Small intestine (tissue), 7 donors: ENCODE results near the gene CRYBG1. TPM values are rescaled to one million over a fixed set of nuclear protein-coding genes. Genes with fewer than 3 reads are reported as not detected.

ENCODE experiments used
- DNase-seq, 2 donors: peaks; one replicate each; pipeline versions ENCODE4 v3.0.0 to v3.0.0-alpha.2; 2013
- FAIRE-seq: peaks from 2 replicates; lab custom pipeline; 2012; peaks lifted over from hg19 to GRCh38; lab: Jason Lieb, UNC
- H3K27ac ChIP-seq, 3 donors: one replicate each; pipeline ENCODE4 v1.5.1; 2013; ENCODE audit warnings: low read length in 2 of 3, mild to moderate bottlenecking in 2 of 3, control low read depth in 1 of 3, inconsistent platforms in 1 of 3, low read depth in 1 of 3, moderate library complexity in 1 of 3
- H3K27me3 ChIP-seq, 3 donors: one replicate each; pipeline ENCODE4 v1.6.1; 2013; ENCODE audit warnings: low read length in 3 of 3, inconsistent platforms in 1 of 3; ENCODE audit not compliant: control insufficient read depth in 3 of 3, insufficient read depth in 3 of 3
- H3K36me3 ChIP-seq, 3 donors: one replicate each; pipeline ENCODE4 v1.6.1; 2013; ENCODE audit warnings: low read length in 3 of 3, inconsistent platforms in 1 of 3, low read depth in 1 of 3, mild to moderate bottlenecking in 1 of 3, moderate library complexity in 1 of 3; ENCODE audit not compliant: control insufficient read depth in 3 of 3, insufficient read depth in 2 of 3
- H3K4me1 ChIP-seq, 3 donors: one replicate each; pipeline ENCODE4 v1.6.1; 2013; ENCODE audit warnings: low read length in 2 of 3, inconsistent platforms in 1 of 3, low read depth in 1 of 3, mild to moderate bottlenecking in 1 of 3, moderate library complexity in 1 of 3; ENCODE audit not compliant: control insufficient read depth in 3 of 3, insufficient read depth in 2 of 3
- H3K4me3 ChIP-seq, 3 donors: one replicate each; pipeline ENCODE4 v1.5.1; 2013; ENCODE audit warnings: low read length in 3 of 3, control low read depth in 1 of 3, inconsistent platforms in 1 of 3, low read depth in 1 of 3, mild to moderate bottlenecking in 1 of 3, moderate library complexity in 1 of 3
- H3K9me3 ChIP-seq, 2 donors: one replicate each; pipeline ENCODE4 v1.6.1; 2013; ENCODE audit warnings: low read depth in 1 of 2, low read length in 1 of 2; ENCODE audit not compliant: control insufficient read depth in 2 of 2, insufficient read depth in 1 of 2
- WGBS, 3 donors: extraction: QIAGEN DNeasy Blood & Tissue Kit; methylation state at CpG; one replicate each; pipeline ENCODE4 v1.1.7; 2013; 5-methylcytosine and 5-hydroxymethylcytosine counted together
- polyA plus RNA-seq, 4 donors: library from polyadenylated mRNA; stranded (reverse) in 3 of 4; unstranded in 1 of 4; fragments of 200-250 nt in 3 of 4; fragments of 120-200 nt in 1 of 4; gene quantifications; one replicate each; pipeline versions ENCODE4 v1.2.1 to v1.2.3, GENCODE V29; 2013
- donor health status: healthy with polysubstance abuse.
- donor health status: control.
- donor health status: control.
- donor health status: Bipolar disorder and iron deficiency.
- donor health status: healthy.

The CRYBG1 gene
- polyA plus RNA-seq, 4 donors = 13.2 to 33.9 (median 23.6) TPM

GRCh38 chr6:106474466-106474865, 113.9 kb downstream of the CRYBG1 start:
- H3K27ac ChIP-seq = no peak overlapping the region
- no peaks in the 10 kb centered on the region for H3K4me1 ChIP-seq
- DNase-seq (no peak), FAIRE-seq (no peak)
- 93 to 96% (median 95%) methylated on average over 5 of the region's 5 CpGs for WGBS, 3 donors
- H3K4me3 ChIP-seq = no peak overlapping the region
- no peaks in the 10 kb centered on the region for H3K9me3 ChIP-seq
- no peaks in the 10 kb centered on the region for H3K27me3 ChIP-seq
- no peaks in the 10 kb centered on the region for H3K36me3 ChIP-seq

GRCh38 chr6:106475284-106475683, 114.8 kb downstream of the CRYBG1 start:
- H3K27ac ChIP-seq = no peak overlapping the region
- no peak overlapping the region for H3K4me3 ChIP-seq
- FAIRE-seq (no peak), DNase-seq (no peak)
- H3K36me3 ChIP-seq = no peaks in the 10 kb centered on the region
- no peaks in the 10 kb centered on the region for H3K9me3 ChIP-seq
- 66 to 85% (median 83%) methylated on average over 6 of the region's 6 CpGs for WGBS, 3 donors
- no peaks in the 10 kb centered on the region for H3K4me1 ChIP-seq
- no peaks in the 10 kb centered on the region for H3K27me3 ChIP-seq

- DNase-seq = no peak
Observed at GRCh38 chr6:106476331-106477105, 116.0 kb downstream of the CRYBG1 start.

GRCh38 chr6:106477146-106477545, 116.6 kb downstream of the CRYBG1 start:
- Histone ChIP-seq H3K9me3 (no peaks in the 10 kb centered on the region), H3K27me3 (no peaks in the 10 kb centered on the region), H3K36me3 (no peaks in the 10 kb centered on the region), H3K27ac (no peak overlapping the region), H3K4me3 (no peak overlapping the region), H3K4me1 (no peaks in the 10 kb centered on the region)
- no peak for FAIRE-seq
- 54 to 85% (median 75%) methylated on average over 3 of the region's 3 CpGs for WGBS, 3 donors
- DNase-seq = no peak

More at GRCh38 chr6:106476331-106477105, 116.0 kb downstream of the CRYBG1 start:
- Histone ChIP-seq H3K4me1 (no peaks in the 10 kb centered on the region), H3K9me3 (no peaks in the 10 kb centered on the region), H3K4me3 (no peak overlapping the region), H3K27me3 (no peaks in the 10 kb centered on the region), H3K27ac (no peak overlapping the region), H3K36me3 (no peaks in the 10 kb centered on the region)
- WGBS, 3 donors = 44 to 71% (median 64%) methylated on average over 2 of the region's 2 CpGs
- FAIRE-seq = no peak

- DNase-seq (peak in 1 of 2 donors; percentile 16), FAIRE-seq (no peak)
- 64 to 73% (median 71%) methylated on average over 6 of the region's 6 CpGs for WGBS, 3 donors
- H3K9me3 ChIP-seq = no peaks in the 10 kb centered on the region
- H3K27ac ChIP-seq = no peak overlapping the region
- H3K4me3 ChIP-seq = no peak overlapping the region
- H3K4me1 ChIP-seq = no peaks in the 10 kb centered on the region
- H3K36me3 ChIP-seq = no peaks in the 10 kb centered on the region
- H3K27me3 ChIP-seq = no peaks in the 10 kb centered on the region
Observed at GRCh38 chr6:106477790-106478189, 117.3 kb downstream of the CRYBG1 start.

GRCh38 chr6:106486236-106486635, 125.7 kb downstream of the CRYBG1 start:
- no peak overlapping the region for H3K4me3 ChIP-seq
- DNase-seq = no peak
- H3K27ac ChIP-seq = no peak overlapping the region
- no peaks in the 10 kb centered on the region for H3K36me3 ChIP-seq
- H3K9me3 ChIP-seq = no peaks in the 10 kb centered on the region
- 88 to 100% (median 95%) methylated on average over 1 of the region's 1 CpG for WGBS, 3 donors
- FAIRE-seq = no peak
- no peaks in the 10 kb centered on the region for H3K4me1 ChIP-seq
- H3K27me3 ChIP-seq = no peaks in the 10 kb centered on the region

- DNase-seq = no peak
- Histone ChIP-seq H3K4me1 (no peaks in the 10 kb centered on the region), H3K9me3 (no peaks in the 10 kb centered on the region), H3K27ac (no peak overlapping the region), H3K27me3 (no peaks in the 10 kb centered on the region), H3K36me3 (no peaks in the 10 kb centered on the region), H3K4me3 (no peak overlapping the region)
- no peak for FAIRE-seq
- 59 to 89% (median 70%) methylated on average over 4 of the region's 4 CpGs for WGBS, 3 donors
Observed at GRCh38 chr6:106488494-106489370, 128.2 kb downstream of the CRYBG1 start.

GRCh38 chr6:106490030-106490429, 129.5 kb downstream of the CRYBG1 start:
- no peak for DNase-seq
- FAIRE-seq = no peak
- 32 to 67% (median 59%) methylated on average over 1 of the region's 1 CpG for WGBS, 3 donors

More at GRCh38 chr6:106490030-106490429, 129.5 kb downstream of the CRYBG1 start:
- Histone ChIP-seq H3K27ac (no peak overlapping the region), H3K36me3 (no peaks in the 10 kb centered on the region), H3K4me1 (peaks cover 0 to 2% (median 0%) of the 10 kb centered on the region in 3 donors), H3K9me3 (no peaks in the 10 kb centered on the region), H3K27me3 (no peaks in the 10 kb centered on the region), H3K4me3 (no peak overlapping the region)
